ENCODE measurements around the gene AHNAK. TPM values are rescaled to one million over a fixed set of nuclear protein-coding genes. Genes with fewer than 3 reads are reported as not detected.
A peak's percentile ranks its signal among the peaks of the same experiment; 100 is the strongest.
"Not testable (repeated sequence)": the region's sequence is repeated elsewhere in the genome, so short reads cannot be mapped to it uniquely, and the experiment has no call there.

AHNAK gene
- total RNA-seq, 1 donor from 2014 or later: 809 TPM

GRCh38 chr11:62499944-62500649 is 46.5 kb downstream of the AHNAK start:
- Histone ChIP-seq H3K27ac (peak overlapping the region; percentile 2), H3K4me3 (no peak overlapping the region)

GRCh38 chr11:62499311-62499943 is 47.2 kb downstream of the AHNAK start:
- ATAC-seq (peak; percentile 16 to 20), DNase-seq (peak; percentile 51)
- intact Hi-C loops (cut with DNase I): not testable (repeated sequence)

More at GRCh38 chr11:62499944-62500649, 46.5 kb downstream of the AHNAK start:
- peak in 1 of 2 donors; percentile 48 for ATAC-seq
- no peak for DNase-seq
- intact Hi-C loops (cut with DNase I): no loop called here
- TF ChIP-seq CTCF (IDR thresholded peaks at IDR 0.05): no peak
- Histone ChIP-seq H3K9me3 (no peaks in the 10 kb centered on the region), H3K36me3 (no peaks in the 10 kb centered on the region), H3K27me3 (ENCODE audit: low read depth) (no peaks in the 10 kb centered on the region), H3K4me1 (peaks cover 58% of the 10 kb centered on the region)

GRCh38 chr11:62498492-62499286 is 47.9 kb downstream of the AHNAK start:
- TF ChIP-seq CTCF (IDR thresholded peaks at IDR 0.05): no peak
- DNase-seq (no peak), ATAC-seq (no peak)
- Histone ChIP-seq H3K4me3 (no peak overlapping the region), H3K27me3 (ENCODE audit: low read depth) (no peaks in the 10 kb centered on the region), H3K4me1 (peaks cover 43% of the 10 kb centered on the region), H3K9me3 (no peaks in the 10 kb centered on the region), H3K27ac (no peak overlapping the region), H3K36me3 (no peaks in the 10 kb centered on the region)
- intact Hi-C loops (cut with DNase I): no loop called here

More at GRCh38 chr11:62499311-62499943, 47.2 kb downstream of the AHNAK start:
- not testable (repeated sequence) for H3K9me3 ChIP-seq; H3K36me3 ChIP-seq; H3K4me3 ChIP-seq; H3K27me3 ChIP-seq (ENCODE audit: low read depth)
- Histone ChIP-seq H3K27ac (peak overlapping the region; percentile 2), H3K4me1 (peaks cover 51% of the 10 kb centered on the region)

GRCh38 chr11:62498031-62498430 is 48.6 kb downstream of the AHNAK start:
- intact Hi-C loops (cut with DNase I): no loop called here
- no peaks in the 10 kb centered on the region for H3K9me3 ChIP-seq

GRCh38 chr11:62497132-62497801 is 49.3 kb downstream of the AHNAK start:
- no peaks in the 10 kb centered on the region for H3K36me3 ChIP-seq
- no peak overlapping the region for H3K27ac ChIP-seq
- ATAC-seq: peak; percentile 73 to 77
- intact Hi-C loops (cut with DNase I): no loop called here
- peaks cover 31% of the 10 kb centered on the region for H3K4me1 ChIP-seq
- no peaks in the 10 kb centered on the region for H3K9me3 ChIP-seq
- no peak for DNase-seq
- no peak overlapping the region for H3K4me3 ChIP-seq
- H3K27me3 ChIP-seq (ENCODE audit: low read depth): no peaks in the 10 kb centered on the region
- peak; percentile 44 for TF ChIP-seq CTCF (IDR thresholded peaks at IDR 0.05)

More at GRCh38 chr11:62498031-62498430, 48.6 kb downstream of the AHNAK start:
- H3K27ac ChIP-seq: no peak overlapping the region
- peaks cover 37% of the 10 kb centered on the region for H3K4me1 ChIP-seq
- ATAC-seq: no peak
- H3K27me3 ChIP-seq (ENCODE audit: low read depth): no peaks in the 10 kb centered on the region
- H3K4me3 ChIP-seq: no peak overlapping the region
- H3K36me3 ChIP-seq: no peaks in the 10 kb centered on the region
- no peak for TF ChIP-seq CTCF (IDR thresholded peaks at IDR 0.05)
- no peak for DNase-seq

All from lower lobe of right lung (tissue), 2 donors.